ENCODE data around the gene PCDHGA2. TPM values are rescaled to one million over a fixed set of nuclear protein-coding genes. Genes with fewer than 3 reads are reported as not detected.

The PCDHGA2 gene
- total and polyA plus RNA-seq, 9 of the 15 experiments (the other 6 are each of a cell fraction or from before 2014, with no cell fraction given), result 0.07 to 0.27 (median 0.15) TPM; not detected in 2

DNA sequence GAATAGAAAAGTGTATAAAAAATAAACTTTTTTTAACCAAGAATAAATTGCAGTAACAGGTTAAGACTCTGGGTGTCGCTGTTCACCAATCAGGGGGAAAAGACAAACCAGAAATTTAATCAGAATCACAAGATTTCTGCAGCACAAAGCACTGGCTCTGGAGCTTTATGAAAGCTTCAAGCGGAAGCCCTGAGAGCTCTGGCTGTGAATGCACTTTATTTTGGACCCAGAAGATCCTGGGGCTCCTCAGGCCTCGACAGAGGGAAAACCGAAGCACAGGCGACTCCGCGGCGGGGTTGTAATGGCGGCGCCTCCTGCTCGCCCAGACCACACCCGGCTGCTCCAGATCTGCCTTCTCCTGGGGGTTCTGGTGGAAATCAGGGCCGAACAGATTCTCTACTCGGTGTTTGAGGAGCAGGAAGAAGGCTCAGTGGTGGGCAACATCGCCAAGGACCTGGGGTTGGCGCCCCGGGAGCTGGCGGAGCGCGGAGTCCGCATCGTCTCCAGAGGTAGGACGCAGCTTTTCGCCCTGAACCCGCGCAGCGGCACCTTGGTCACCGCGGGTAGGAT lies 16.4 kb downstream of the PCDHGA2 start, which contains the start of gene PCDHGA4 (continued):
- TF ChIP-seq, protein P1, sequence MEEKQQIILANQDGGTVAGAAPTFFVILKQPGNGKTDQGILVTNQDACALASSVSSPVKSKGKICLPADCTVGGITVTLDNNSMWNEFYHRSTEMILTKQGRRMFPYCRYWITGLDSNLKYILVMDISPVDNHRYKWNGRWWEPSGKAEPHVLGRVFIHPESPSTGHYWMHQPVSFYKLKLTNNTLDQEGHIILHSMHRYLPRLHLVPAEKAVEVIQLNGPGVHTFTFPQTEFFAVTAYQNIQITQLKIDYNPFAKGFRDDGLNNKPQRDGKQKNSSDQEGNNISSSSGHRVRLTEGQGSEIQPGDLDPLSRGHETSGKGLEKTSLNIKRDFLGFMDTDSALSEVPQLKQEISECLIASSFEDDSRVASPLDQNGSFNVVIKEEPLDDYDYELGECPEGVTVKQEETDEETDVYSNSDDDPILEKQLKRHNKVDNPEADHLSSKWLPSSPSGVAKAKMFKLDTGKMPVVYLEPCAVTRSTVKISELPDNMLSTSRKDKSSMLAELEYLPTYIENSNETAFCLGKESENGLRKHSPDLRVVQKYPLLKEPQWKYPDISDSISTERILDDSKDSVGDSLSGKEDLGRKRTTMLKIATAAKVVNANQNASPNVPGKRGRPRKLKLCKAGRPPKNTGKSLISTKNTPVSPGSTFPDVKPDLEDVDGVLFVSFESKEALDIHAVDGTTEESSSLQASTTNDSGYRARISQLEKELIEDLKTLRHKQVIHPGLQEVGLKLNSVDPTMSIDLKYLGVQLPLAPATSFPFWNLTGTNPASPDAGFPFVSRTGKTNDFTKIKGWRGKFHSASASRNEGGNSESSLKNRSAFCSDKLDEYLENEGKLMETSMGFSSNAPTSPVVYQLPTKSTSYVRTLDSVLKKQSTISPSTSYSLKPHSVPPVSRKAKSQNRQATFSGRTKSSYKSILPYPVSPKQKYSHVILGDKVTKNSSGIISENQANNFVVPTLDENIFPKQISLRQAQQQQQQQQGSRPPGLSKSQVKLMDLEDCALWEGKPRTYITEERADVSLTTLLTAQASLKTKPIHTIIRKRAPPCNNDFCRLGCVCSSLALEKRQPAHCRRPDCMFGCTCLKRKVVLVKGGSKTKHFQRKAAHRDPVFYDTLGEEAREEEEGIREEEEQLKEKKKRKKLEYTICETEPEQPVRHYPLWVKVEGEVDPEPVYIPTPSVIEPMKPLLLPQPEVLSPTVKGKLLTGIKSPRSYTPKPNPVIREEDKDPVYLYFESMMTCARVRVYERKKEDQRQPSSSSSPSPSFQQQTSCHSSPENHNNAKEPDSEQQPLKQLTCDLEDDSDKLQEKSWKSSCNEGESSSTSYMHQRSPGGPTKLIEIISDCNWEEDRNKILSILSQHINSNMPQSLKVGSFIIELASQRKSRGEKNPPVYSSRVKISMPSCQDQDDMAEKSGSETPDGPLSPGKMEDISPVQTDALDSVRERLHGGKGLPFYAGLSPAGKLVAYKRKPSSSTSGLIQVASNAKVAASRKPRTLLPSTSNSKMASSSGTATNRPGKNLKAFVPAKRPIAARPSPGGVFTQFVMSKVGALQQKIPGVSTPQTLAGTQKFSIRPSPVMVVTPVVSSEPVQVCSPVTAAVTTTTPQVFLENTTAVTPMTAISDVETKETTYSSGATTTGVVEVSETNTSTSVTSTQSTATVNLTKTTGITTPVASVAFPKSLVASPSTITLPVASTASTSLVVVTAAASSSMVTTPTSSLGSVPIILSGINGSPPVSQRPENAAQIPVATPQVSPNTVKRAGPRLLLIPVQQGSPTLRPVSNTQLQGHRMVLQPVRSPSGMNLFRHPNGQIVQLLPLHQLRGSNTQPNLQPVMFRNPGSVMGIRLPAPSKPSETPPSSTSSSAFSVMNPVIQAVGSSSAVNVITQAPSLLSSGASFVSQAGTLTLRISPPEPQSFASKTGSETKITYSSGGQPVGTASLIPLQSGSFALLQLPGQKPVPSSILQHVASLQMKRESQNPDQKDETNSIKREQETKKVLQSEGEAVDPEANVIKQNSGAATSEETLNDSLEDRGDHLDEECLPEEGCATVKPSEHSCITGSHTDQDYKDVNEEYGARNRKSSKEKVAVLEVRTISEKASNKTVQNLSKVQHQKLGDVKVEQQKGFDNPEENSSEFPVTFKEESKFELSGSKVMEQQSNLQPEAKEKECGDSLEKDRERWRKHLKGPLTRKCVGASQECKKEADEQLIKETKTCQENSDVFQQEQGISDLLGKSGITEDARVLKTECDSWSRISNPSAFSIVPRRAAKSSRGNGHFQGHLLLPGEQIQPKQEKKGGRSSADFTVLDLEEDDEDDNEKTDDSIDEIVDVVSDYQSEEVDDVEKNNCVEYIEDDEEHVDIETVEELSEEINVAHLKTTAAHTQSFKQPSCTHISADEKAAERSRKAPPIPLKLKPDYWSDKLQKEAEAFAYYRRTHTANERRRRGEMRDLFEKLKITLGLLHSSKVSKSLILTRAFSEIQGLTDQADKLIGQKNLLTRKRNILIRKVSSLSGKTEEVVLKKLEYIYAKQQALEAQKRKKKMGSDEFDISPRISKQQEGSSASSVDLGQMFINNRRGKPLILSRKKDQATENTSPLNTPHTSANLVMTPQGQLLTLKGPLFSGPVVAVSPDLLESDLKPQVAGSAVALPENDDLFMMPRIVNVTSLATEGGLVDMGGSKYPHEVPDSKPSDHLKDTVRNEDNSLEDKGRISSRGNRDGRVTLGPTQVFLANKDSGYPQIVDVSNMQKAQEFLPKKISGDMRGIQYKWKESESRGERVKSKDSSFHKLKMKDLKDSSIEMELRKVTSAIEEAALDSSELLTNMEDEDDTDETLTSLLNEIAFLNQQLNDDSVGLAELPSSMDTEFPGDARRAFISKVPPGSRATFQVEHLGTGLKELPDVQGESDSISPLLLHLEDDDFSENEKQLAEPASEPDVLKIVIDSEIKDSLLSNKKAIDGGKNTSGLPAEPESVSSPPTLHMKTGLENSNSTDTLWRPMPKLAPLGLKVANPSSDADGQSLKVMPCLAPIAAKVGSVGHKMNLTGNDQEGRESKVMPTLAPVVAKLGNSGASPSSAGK (IDR thresholded peaks at IDR 0.05), result 0 out of 2 replicates have a peak, but pooled peaks have one; percentile 16
- TF ChIP-seq YY1 (IDR thresholded peaks at IDR 0.05; ENCODE audit: borderline replicate concordance in 1 of 3, control insufficient read depth in 1 of 3, extremely low read depth in 1 of 3, insufficient read depth in 3 of 3, insufficient read length in 1 of 3, insufficient replicate concordance in 2 of 3, low read depth in 1 of 3, low read length in 2 of 3), result peak in 2 of 3 experiments; percentile 20 to 64
- TF ChIP-seq, protein P2, sequence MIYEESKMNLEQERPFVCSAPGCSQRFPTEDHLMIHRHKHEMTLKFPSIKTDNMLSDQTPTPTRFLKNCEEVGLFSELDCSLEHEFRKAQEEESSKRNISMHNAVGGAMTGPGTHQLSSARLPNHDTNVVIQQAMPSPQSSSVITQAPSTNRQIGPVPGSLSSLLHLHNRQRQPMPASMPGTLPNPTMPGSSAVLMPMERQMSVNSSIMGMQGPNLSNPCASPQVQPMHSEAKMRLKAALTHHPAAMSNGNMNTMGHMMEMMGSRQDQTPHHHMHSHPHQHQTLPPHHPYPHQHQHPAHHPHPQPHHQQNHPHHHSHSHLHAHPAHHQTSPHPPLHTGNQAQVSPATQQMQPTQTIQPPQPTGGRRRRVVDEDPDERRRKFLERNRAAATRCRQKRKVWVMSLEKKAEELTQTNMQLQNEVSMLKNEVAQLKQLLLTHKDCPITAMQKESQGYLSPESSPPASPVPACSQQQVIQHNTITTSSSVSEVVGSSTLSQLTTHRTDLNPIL (CRISPR knock-in tag; IDR thresholded peaks at IDR 0.05), result no peak
- TF ChIP-seq, protein P3, sequence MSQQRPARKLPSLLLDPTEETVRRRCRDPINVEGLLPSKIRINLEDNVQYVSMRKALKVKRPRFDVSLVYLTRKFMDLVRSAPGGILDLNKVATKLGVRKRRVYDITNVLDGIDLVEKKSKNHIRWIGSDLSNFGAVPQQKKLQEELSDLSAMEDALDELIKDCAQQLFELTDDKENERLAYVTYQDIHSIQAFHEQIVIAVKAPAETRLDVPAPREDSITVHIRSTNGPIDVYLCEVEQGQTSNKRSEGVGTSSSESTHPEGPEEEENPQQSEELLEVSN (IDR thresholded peaks at IDR 0.05; ENCODE audit: borderline replicate concordance in 1 of 2, extremely low read depth in 1 of 2, insufficient read depth in 1 of 2, insufficient read length in 1 of 2, low read depth in 1 of 2, low read length in 1 of 2, poor library complexity in 1 of 2, severe bottlenecking in 1 of 2), result peak in 1 of 2 experiments; percentile 19
- TF ChIP-seq, protein P4, sequence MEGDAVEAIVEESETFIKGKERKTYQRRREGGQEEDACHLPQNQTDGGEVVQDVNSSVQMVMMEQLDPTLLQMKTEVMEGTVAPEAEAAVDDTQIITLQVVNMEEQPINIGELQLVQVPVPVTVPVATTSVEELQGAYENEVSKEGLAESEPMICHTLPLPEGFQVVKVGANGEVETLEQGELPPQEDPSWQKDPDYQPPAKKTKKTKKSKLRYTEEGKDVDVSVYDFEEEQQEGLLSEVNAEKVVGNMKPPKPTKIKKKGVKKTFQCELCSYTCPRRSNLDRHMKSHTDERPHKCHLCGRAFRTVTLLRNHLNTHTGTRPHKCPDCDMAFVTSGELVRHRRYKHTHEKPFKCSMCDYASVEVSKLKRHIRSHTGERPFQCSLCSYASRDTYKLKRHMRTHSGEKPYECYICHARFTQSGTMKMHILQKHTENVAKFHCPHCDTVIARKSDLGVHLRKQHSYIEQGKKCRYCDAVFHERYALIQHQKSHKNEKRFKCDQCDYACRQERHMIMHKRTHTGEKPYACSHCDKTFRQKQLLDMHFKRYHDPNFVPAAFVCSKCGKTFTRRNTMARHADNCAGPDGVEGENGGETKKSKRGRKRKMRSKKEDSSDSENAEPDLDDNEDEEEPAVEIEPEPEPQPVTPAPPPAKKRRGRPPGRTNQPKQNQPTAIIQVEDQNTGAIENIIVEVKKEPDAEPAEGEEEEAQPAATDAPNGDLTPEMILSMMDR (IDR thresholded peaks at IDR 0.05 in 2 of 3, conservative IDR thresholded peaks at IDR 0.05 in 1 of 3; ENCODE audit: insufficient read depth in 2 of 3, low read depth in 1 of 3, low read length in 3 of 3), result peak; percentile 47 to 69 (median 64); a peak in 4 of 6 replicates
- 0 out of 2 replicates have a peak, but pooled peaks have one; percentile 19 for TF ChIP-seq RBFOX2 (IDR thresholded peaks at IDR 0.05; ENCODE audit: low read depth, low read length)
- TF ChIP-seq PHF8 (IDR thresholded peaks at IDR 0.05; ENCODE audit: borderline replicate concordance, low read length), result peak; percentile 13; the same call in 1 of the 2 replicates
- peak; percentile 62; the same call in 1 of the 2 replicates for TF ChIP-seq L3MBTL2 (IDR thresholded peaks at IDR 0.05)
